Suprapubic skin (tissue), 4 donors: ENCODE measurements around the gene MEIOB. TPM values are rescaled to one million over a fixed set of nuclear protein-coding genes. Genes with fewer than 3 reads are reported as not detected.
A peak's percentile ranks its signal among the peaks of the same experiment; 100 is the strongest.

Source experiments
- DNase-seq, 2 donors: peaks; one replicate each; pipeline ENCODE4 v3.0.0-alpha.2; 2019; ENCODE audit warnings: low spot score in 2 of 2
- H3K27ac ChIP-seq: fragments of 200-600 bp; sonication (generic); one replicate; pipeline ENCODE4 v1.5.1; 2019
- H3K27me3 ChIP-seq: fragments of 200-600 bp; sonication (generic); one replicate; pipeline ENCODE4 v1.5.1; 2019
- H3K36me3 ChIP-seq: fragments of 200-600 bp; sonication (generic); one replicate; pipeline ENCODE4 v1.5.1; 2019
- H3K4me1 ChIP-seq: fragments of 200-600 bp; sonication (generic); one replicate; pipeline ENCODE4 v1.5.1; 2019
- H3K4me3 ChIP-seq: fragments of 200-600 bp; sonication (generic); one replicate; pipeline ENCODE4 v1.5.1; 2019; ENCODE audit warnings: mild to moderate bottlenecking
- H3K9me3 ChIP-seq: fragments of 200-600 bp; sonication (generic); one replicate; pipeline ENCODE4 v1.5.1; 2019
- EP300 ChIP-seq: sonication (generic); formaldehyde crosslinking; IDR thresholded peaks from one replicate; pipeline ENCODE4 v1.6.1; 2017; ENCODE audit warnings: antibody characterized with exemption
- POLR2A ChIP-seq, 2 donors: fragments of 450-650 bp; IDR thresholded peaks; one replicate each; pipeline ENCODE4 v1.6.1; 2017; ENCODE audit warnings: antibody characterized with exemption in 2 of 2, mild to moderate bottlenecking in 2 of 2, moderate library complexity in 2 of 2
- POLR2AphosphoS5 ChIP-seq, 3 donors: sonication (generic); formaldehyde crosslinking; IDR thresholded peaks; one replicate each; pipeline ENCODE4 v1.6.1; 2017; ENCODE audit warnings: antibody characterized with exemption in 3 of 3
- WGBS: methylation state at CpG from one replicate; pipeline ENCODE4 v1.1.5; 2018; 5-methylcytosine and 5-hydroxymethylcytosine counted together
- total RNA-seq, 4 donors: library from RNA; depleted of rRNA; stranded (reverse); fragments of >200 nt; gene quantifications; one replicate each; pipeline ENCODE4 v1.1.0, GENCODE V29; 2016
- TF ChIP-seq, protein P1 (sequence below), 2 donors: fragments of 200-600 bp in 1 of 2; fragments of 450-650 bp in 1 of 2; sonication (generic) in 1 of 2; IDR thresholded peaks; one replicate each; pipeline ENCODE4 v1.5.1; 2016 to 2019; ENCODE audit warnings: antibody characterized with exemption in 2 of 2, mild to moderate bottlenecking in 1 of 2, moderate library complexity in 1 of 2

Gene MEIOB
- total RNA-seq, 4 donors from 2014 or later: 0.29 to 0.68 TPM; not detected in 2

DNA sequence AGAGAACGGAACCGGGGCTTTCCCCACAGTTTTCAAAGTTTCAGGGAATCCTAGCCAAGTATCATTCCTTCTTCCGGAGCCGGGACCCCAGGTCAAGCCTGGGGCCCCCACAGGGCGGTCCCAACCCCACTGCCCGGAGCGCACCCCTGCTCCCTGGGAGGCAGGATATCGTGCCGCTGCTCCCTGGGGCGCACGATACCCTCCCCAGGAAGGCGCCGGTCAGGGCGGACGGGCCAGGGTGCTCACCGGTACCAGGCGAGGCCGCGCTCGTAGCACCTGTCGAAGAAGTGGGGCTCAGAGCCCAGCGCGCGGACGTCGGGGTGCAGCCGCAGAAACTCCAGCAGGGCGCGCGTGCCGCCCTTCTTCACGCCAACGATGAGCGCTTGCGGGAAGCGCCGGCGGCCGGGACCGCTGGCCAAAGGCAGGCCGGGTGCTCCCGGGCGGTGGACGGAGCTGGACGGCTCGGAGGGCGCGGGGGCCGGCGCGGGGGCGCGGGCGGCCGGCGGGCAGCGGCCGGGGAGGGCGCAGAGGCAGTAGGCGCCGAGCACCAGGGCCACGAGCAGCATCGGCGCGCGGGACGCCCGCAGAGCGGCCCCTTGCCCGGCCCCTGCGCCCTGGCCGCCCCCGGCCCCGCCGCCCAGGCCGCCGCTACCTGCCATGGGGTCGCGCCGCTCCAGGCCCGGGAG, 45.8 kb upstream of the MEIOB start:
- TF ChIP-seq, protein P1, sequence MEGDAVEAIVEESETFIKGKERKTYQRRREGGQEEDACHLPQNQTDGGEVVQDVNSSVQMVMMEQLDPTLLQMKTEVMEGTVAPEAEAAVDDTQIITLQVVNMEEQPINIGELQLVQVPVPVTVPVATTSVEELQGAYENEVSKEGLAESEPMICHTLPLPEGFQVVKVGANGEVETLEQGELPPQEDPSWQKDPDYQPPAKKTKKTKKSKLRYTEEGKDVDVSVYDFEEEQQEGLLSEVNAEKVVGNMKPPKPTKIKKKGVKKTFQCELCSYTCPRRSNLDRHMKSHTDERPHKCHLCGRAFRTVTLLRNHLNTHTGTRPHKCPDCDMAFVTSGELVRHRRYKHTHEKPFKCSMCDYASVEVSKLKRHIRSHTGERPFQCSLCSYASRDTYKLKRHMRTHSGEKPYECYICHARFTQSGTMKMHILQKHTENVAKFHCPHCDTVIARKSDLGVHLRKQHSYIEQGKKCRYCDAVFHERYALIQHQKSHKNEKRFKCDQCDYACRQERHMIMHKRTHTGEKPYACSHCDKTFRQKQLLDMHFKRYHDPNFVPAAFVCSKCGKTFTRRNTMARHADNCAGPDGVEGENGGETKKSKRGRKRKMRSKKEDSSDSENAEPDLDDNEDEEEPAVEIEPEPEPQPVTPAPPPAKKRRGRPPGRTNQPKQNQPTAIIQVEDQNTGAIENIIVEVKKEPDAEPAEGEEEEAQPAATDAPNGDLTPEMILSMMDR (IDR thresholded peaks at IDR 0.05): no peak
- no peak for TF ChIP-seq POLR2A (IDR thresholded peaks at IDR 0.05)
- TF ChIP-seq EP300: no peak
- TF ChIP-seq POLR2AphosphoS5 (IDR thresholded peaks at IDR 0.05): no peak
- peak overlapping the region; percentile 50 for H3K27ac ChIP-seq
- H3K36me3 ChIP-seq: no peaks in the 10 kb centered on the region
- H3K27me3 ChIP-seq: peaks cover 78% of the 10 kb centered on the region
- 0% methylated on average over 34 of the region's 81 CpGs for WGBS
- peak overlapping the region; percentile 46 for H3K4me3 ChIP-seq
- DNase-seq: no peak
- H3K9me3 ChIP-seq: no peaks in the 10 kb centered on the region
- peaks cover 54% of the 10 kb centered on the region for H3K4me1 ChIP-seq

GRCh38 chr16:1917056-1917664, 45.2 kb upstream of the MEIOB start:
- peak overlapping the region; percentile 46 for H3K4me3 ChIP-seq
- H3K27ac ChIP-seq: peak overlapping the region; percentile 50
- H3K36me3 ChIP-seq: no peaks in the 10 kb centered on the region
- no peak for TF ChIP-seq POLR2A (IDR thresholded peaks at IDR 0.05)
- peaks cover 75% of the 10 kb centered on the region for H3K27me3 ChIP-seq
- H3K4me1 ChIP-seq: peaks cover 54% of the 10 kb centered on the region
- H3K9me3 ChIP-seq: no peaks in the 10 kb centered on the region
- no peak for DNase-seq
- WGBS: 19% methylated on average over 4 of the region's 22 CpGs

- peak overlapping the region; percentile 50 for H3K27ac ChIP-seq
- H3K4me3 ChIP-seq: peak overlapping the region; percentile 46
- H3K4me1 ChIP-seq: peaks cover 60% of the 10 kb centered on the region
- TF ChIP-seq, protein P1 (IDR thresholded peaks at IDR 0.05): no peak
- no peak for DNase-seq
- no peaks in the 10 kb centered on the region for H3K36me3 ChIP-seq
- peaks cover 76% of the 10 kb centered on the region for H3K27me3 ChIP-seq
- H3K9me3 ChIP-seq: no peaks in the 10 kb centered on the region
- WGBS: 18% methylated on average over 5 of the region's 5 CpGs
These were observed 44.7 kb upstream of the MEIOB start for GRCh38 chr16:1916640-1916990.

GRCh38 chr16:1915732-1916639, 44.0 kb upstream of the MEIOB start:
- H3K4me3 ChIP-seq: peak overlapping the region; percentile 46
- DNase-seq: no peak

DNA sequence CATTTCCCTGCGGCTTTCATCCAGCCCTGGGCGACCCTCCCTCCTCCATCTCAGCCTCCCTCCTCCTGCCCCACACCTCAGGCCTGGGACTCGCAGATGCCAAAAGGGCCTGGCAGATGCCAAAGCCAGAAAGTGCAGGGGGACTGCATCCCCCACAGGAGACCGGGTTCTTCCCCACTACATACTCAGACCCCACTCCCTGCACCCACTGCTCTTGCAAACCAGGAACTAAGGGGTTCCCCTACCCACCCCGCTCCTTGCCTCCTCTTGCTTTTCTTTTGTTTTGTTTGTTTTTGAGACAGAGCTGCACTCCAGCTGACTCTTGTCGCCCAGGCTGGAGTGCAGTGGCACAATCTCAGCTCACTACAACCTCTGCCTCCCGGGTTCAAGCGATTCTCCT, 43.0 kb upstream of the MEIOB start:
- H3K9me3 ChIP-seq: no peaks in the 10 kb centered on the region
- peaks cover 63% of the 10 kb centered on the region for H3K27me3 ChIP-seq
- WGBS: 66% methylated on average over 7 of the region's 8 CpGs
- TF ChIP-seq, protein P1 (IDR thresholded peaks at IDR 0.05): no peak
- TF ChIP-seq POLR2A (IDR thresholded peaks at IDR 0.05) (no peak), POLR2AphosphoS5 (IDR thresholded peaks at IDR 0.05) (no peak), EP300 (no peak)
- DNase-seq: no peak
- peaks cover 65% of the 10 kb centered on the region for H3K4me1 ChIP-seq
- H3K36me3 ChIP-seq: no peaks in the 10 kb centered on the region
- H3K27ac ChIP-seq: peak overlapping the region; percentile 81
- H3K4me3 ChIP-seq: no peak overlapping the region

More at GRCh38 chr16:1915732-1916639, 44.0 kb upstream of the MEIOB start:
- TF ChIP-seq EP300 (no peak), POLR2AphosphoS5 (IDR thresholded peaks at IDR 0.05) (no peak), POLR2A (IDR thresholded peaks at IDR 0.05) (no peak)
- TF ChIP-seq, protein P1 (IDR thresholded peaks at IDR 0.05): no peak
- H3K27me3 ChIP-seq: peaks cover 72% of the 10 kb centered on the region
- 68% methylated on average over 14 of the region's 25 CpGs for WGBS
- H3K4me1 ChIP-seq: peaks cover 63% of the 10 kb centered on the region
- no peaks in the 10 kb centered on the region for H3K36me3 ChIP-seq
- peak overlapping the region; percentile 81 for H3K27ac ChIP-seq
- no peaks in the 10 kb centered on the region for H3K9me3 ChIP-seq
